Mucosa of rectum (tissue), 2 donors: ENCODE data around the gene NDUFAF4.
"Not testable (repeated sequence)": the region's sequence is repeated elsewhere in the genome, so short reads cannot be mapped to it uniquely, and the experiment has no call there.

Source experiments
- H3K27ac ChIP-seq, 2 donors: one replicate each; pipeline ENCODE4 v1.7.0; 2013; ENCODE audit warnings: inconsistent platforms in 2 of 2, low read depth in 2 of 2, low read length in 2 of 2
- H3K27me3 ChIP-seq, 2 donors: one replicate each; pipeline ENCODE4 v1.7.0; 2013; ENCODE audit warnings: low read length in 2 of 2; ENCODE audit not compliant: control insufficient read depth in 2 of 2, insufficient read depth in 2 of 2
- H3K36me3 ChIP-seq, 2 donors: one replicate each; pipeline ENCODE4 v1.7.0; 2013; ENCODE audit warnings: low read length in 2 of 2; ENCODE audit not compliant: control insufficient read depth in 2 of 2, insufficient read depth in 2 of 2
- H3K4me1 ChIP-seq, 2 donors: one replicate each; pipeline ENCODE4 v1.7.0; 2013; ENCODE audit warnings: low read length in 2 of 2, mild to moderate bottlenecking in 1 of 2; ENCODE audit not compliant: control insufficient read depth in 2 of 2, insufficient read depth in 2 of 2
- H3K4me3 ChIP-seq, 2 donors: one replicate each; pipeline ENCODE4 v1.7.0; 2013; ENCODE audit warnings: low read length in 2 of 2
- H3K9ac ChIP-seq, 2 donors: one replicate each; pipeline ENCODE4 v1.7.0; 2013; ENCODE audit warnings: low read length in 2 of 2, low read depth in 1 of 2, mild to moderate bottlenecking in 1 of 2
- H3K9me3 ChIP-seq, 2 donors: one replicate each; pipeline ENCODE4 v1.7.0; 2013; ENCODE audit warnings: low read length in 2 of 2; ENCODE audit not compliant: control insufficient read depth in 2 of 2
- donor health status: healthy.
- donor health status: Normal muscosa, but diverticular disease.

The NDUFAF4 gene

GRCh38 chr6:96900873-96901272, 3.2 kb upstream of the NDUFAF4 start:
- no peaks in the 10 kb centered on the region for H3K9me3 ChIP-seq
- H3K27me3 ChIP-seq, result peaks cover 0 to under 1% of the 10 kb centered on the region in 2 donors
- no peak overlapping the region for H3K9ac ChIP-seq
- H3K27ac ChIP-seq, result no peak overlapping the region
- peaks cover 6 to 11% of the 10 kb centered on the region in 2 donors for H3K4me1 ChIP-seq
- peaks cover 0 to 5% of the 10 kb centered on the region in 2 donors for H3K36me3 ChIP-seq
- H3K4me3 ChIP-seq, result no peak overlapping the region

- peaks cover 0 to 14% of the 10 kb centered on the region in 2 donors for H3K36me3 ChIP-seq
- H3K27ac ChIP-seq, result no peak overlapping the region
- no peaks in the 10 kb centered on the region for H3K27me3 ChIP-seq
- H3K4me3 ChIP-seq, result no peak overlapping the region
- H3K9me3 ChIP-seq, result no peaks in the 10 kb centered on the region
- peaks cover 9 to 11% of the 10 kb centered on the region in 2 donors for H3K4me1 ChIP-seq
- H3K9ac ChIP-seq, result no peak overlapping the region
These were observed 1.8 kb upstream of the NDUFAF4 start for GRCh38 chr6:96899451-96899998.

- no peaks in the 10 kb centered on the region for H3K9me3 ChIP-seq
- H3K9ac ChIP-seq, result peak overlapping the region in 1 of 2 donors; percentile 76
- peaks cover 1 to 19% of the 10 kb centered on the region in 2 donors for H3K36me3 ChIP-seq
- H3K27ac ChIP-seq, result no peak overlapping the region
- peak overlapping the region in 1 of 2 donors; percentile 95 for H3K4me3 ChIP-seq
- H3K27me3 ChIP-seq, result no peaks in the 10 kb centered on the region
- H3K4me1 ChIP-seq, result peaks cover 9 to 11% of the 10 kb centered on the region in 2 donors
These were observed 1.3 kb upstream of the NDUFAF4 start for GRCh38 chr6:96899019-96899418.

GRCh38 chr6:96898241-96898851, 655 bp upstream of the NDUFAF4 start:
- Histone ChIP-seq H3K36me3 (peaks cover 4 to 21% of the 10 kb centered on the region in 2 donors), H3K27me3 (no peaks in the 10 kb centered on the region), H3K9me3 (no peaks in the 10 kb centered on the region), H3K4me3 (peak overlapping the region; percentile 95 to 99), H3K27ac (peak overlapping the region; percentile 95 to 98), H3K9ac (peak overlapping the region; percentile 76 to 83), H3K4me1 (peaks cover 9 to 11% of the 10 kb centered on the region in 2 donors)

GRCh38 chr6:96889146-96889545, 8.5 kb downstream of the NDUFAF4 start:
- H3K36me3 ChIP-seq, result peaks cover 19 to 34% of the 10 kb centered on the region in 2 donors
- no peak overlapping the region for H3K4me3 ChIP-seq
- H3K27ac ChIP-seq, result no peak overlapping the region
- H3K4me1 ChIP-seq, result no peaks in the 10 kb centered on the region
- no peaks in the 10 kb centered on the region for H3K27me3 ChIP-seq
- no peaks in the 10 kb centered on the region for H3K9me3 ChIP-seq
- H3K9ac ChIP-seq, result no peak overlapping the region

GRCh38 chr6:96888745-96889144, 8.9 kb downstream of the NDUFAF4 start:
- Histone ChIP-seq H3K9me3 (no peaks in the 10 kb centered on the region), H3K4me1 (no peaks in the 10 kb centered on the region), H3K27me3 (no peaks in the 10 kb centered on the region), H3K4me3 (no peak overlapping the region), H3K9ac (no peak overlapping the region), H3K27ac (no peak overlapping the region), H3K36me3 (peaks cover 15 to 31% of the 10 kb centered on the region in 2 donors)

GRCh38 chr6:96886519-96886918, 11.2 kb downstream of the NDUFAF4 start:
- Histone ChIP-seq H3K27ac (no peak overlapping the region), H3K36me3 (peaks cover 8 to 15% of the 10 kb centered on the region in 2 donors), H3K4me1 (no peaks in the 10 kb centered on the region), H3K4me3 (no peak overlapping the region), H3K9me3 (no peaks in the 10 kb centered on the region), H3K9ac (no peak overlapping the region), H3K27me3 (no peaks in the 10 kb centered on the region)

GRCh38 chr6:96885187-96885631, 12.5 kb downstream of the NDUFAF4 start:
- not testable (repeated sequence) for H3K4me1 ChIP-seq, H3K36me3 ChIP-seq, H3K9ac ChIP-seq, H3K27me3 ChIP-seq, H3K27ac ChIP-seq, H3K4me3 ChIP-seq, H3K9me3 ChIP-seq

- no peak overlapping the region for H3K9ac ChIP-seq
- no peaks in the 10 kb centered on the region for H3K4me1 ChIP-seq
These were observed 19.5 kb downstream of the NDUFAF4 start for GRCh38 chr6:96878143-96878542.

GRCh38 chr6:96876886-96877545, 20.7 kb downstream of the NDUFAF4 start:
- H3K27ac ChIP-seq, result no peak overlapping the region

More at GRCh38 chr6:96878143-96878542, 19.5 kb downstream of the NDUFAF4 start:
- Histone ChIP-seq H3K27me3 (no peaks in the 10 kb centered on the region), H3K4me3 (no peak overlapping the region), H3K36me3 (no peaks in the 10 kb centered on the region), H3K9me3 (no peaks in the 10 kb centered on the region), H3K27ac (no peak overlapping the region)

More at GRCh38 chr6:96876886-96877545, 20.7 kb downstream of the NDUFAF4 start:
- H3K9me3 ChIP-seq, result no peaks in the 10 kb centered on the region
- H3K27me3 ChIP-seq, result no peaks in the 10 kb centered on the region
- no peak overlapping the region for H3K4me3 ChIP-seq
- H3K4me1 ChIP-seq, result no peaks in the 10 kb centered on the region
- no peak overlapping the region for H3K9ac ChIP-seq
- H3K36me3 ChIP-seq, result no peaks in the 10 kb centered on the region
